Measurements from ENCODE around the gene NADSYN1. TPM values are rescaled to one million over a fixed set of nuclear protein-coding genes. Genes with fewer than 3 reads are reported as not detected.

Gene NADSYN1
- total and polyA plus RNA-seq, 2 of the 13 experiments (the other 11 are each of a cell fraction or from before 2014, with no cell fraction given), result 35.7 to 51.5 TPM

GRCh38 chr11:71453037-71453917, at the start of gene NADSYN1 (continued):
- TF ChIP-seq SNRNP70 (IDR thresholded peaks at IDR 0.05; ENCODE audit: low read depth, low read length), result no peak
- no peak; the same call in 1 of the 2 replicates for TF ChIP-seq ZBTB38 (CRISPR knock-in tag; IDR thresholded peaks at IDR 0.05)
- TF ChIP-seq SMAD3 (CRISPR knock-in tag; IDR thresholded peaks at IDR 0.05), result no peak
- no peak for TF ChIP-seq NR2F2 (IDR thresholded peaks at IDR 0.05; ENCODE audit: borderline replicate concordance, low read depth)
- TF ChIP-seq CENPBD1 (CRISPR knock-in tag; IDR thresholded peaks at IDR 0.05; ENCODE audit: borderline replicate concordance, low read depth), result no peak
- no peak for TF ChIP-seq ZSCAN30 (CRISPR knock-in tag; IDR thresholded peaks at IDR 0.05)
- TF ChIP-seq ZNF326 (CRISPR knock-in tag; IDR thresholded peaks at IDR 0.05; ENCODE audit: borderline replicate concordance), result no peak
- TF ChIP-seq ZNF75D (CRISPR knock-in tag; IDR thresholded peaks at IDR 0.05; ENCODE audit: borderline replicate concordance), result no peak
- peak; percentile 50; the same call in 1 of the 2 replicates for TF ChIP-seq DRAP1 (CRISPR knock-in tag; IDR thresholded peaks at IDR 0.05)
- TF ChIP-seq ZNF546 (CRISPR knock-in tag; conservative IDR thresholded peaks at IDR 0.05), result no peak
- no peak for TF ChIP-seq TFDP1 (CRISPR knock-in tag; IDR thresholded peaks at IDR 0.05; ENCODE audit: borderline replicate concordance)
- peak; percentile 81 for TF ChIP-seq RBFOX2 (IDR thresholded peaks at IDR 0.05; ENCODE audit: low read depth, low read length)
- no peak for TF ChIP-seq SNAPC5 (CRISPR knock-in tag; IDR thresholded peaks at IDR 0.05; ENCODE audit: borderline replicate concordance)
- peak; percentile 61; the same call in 1 of the 2 replicates for TF ChIP-seq ZFP91 (CRISPR knock-in tag; IDR thresholded peaks at IDR 0.05; ENCODE audit: borderline replicate concordance)
- TF ChIP-seq ZNF549 (CRISPR knock-in tag; IDR thresholded peaks at IDR 0.05), result no peak
- no peak for TF ChIP-seq BRD4 (CRISPR knock-in tag; IDR thresholded peaks at IDR 0.05)
- TF ChIP-seq ZFYVE20 (CRISPR knock-in tag; IDR thresholded peaks at IDR 0.05; ENCODE audit: borderline replicate concordance, low read depth), result 0 out of 2 replicates have a peak, but pooled peaks have one; percentile 74
- peak; percentile 28; the same call in 1 of the 2 replicates for TF ChIP-seq ETV5 (CRISPR knock-in tag; IDR thresholded peaks at IDR 0.05; ENCODE audit: borderline replicate concordance)
- no peak for TF ChIP-seq ATF6 (CRISPR knock-in tag; conservative IDR thresholded peaks at IDR 0.05)
- TF ChIP-seq ZNF563 (CRISPR knock-in tag; IDR thresholded peaks at IDR 0.05), result no peak
- TF ChIP-seq ZNF580 (CRISPR knock-in tag; IDR thresholded peaks at IDR 0.05; ENCODE audit: borderline replicate concordance, low read depth), result no peak
- TF ChIP-seq PCBP1 (IDR thresholded peaks at IDR 0.05; ENCODE audit: borderline replicate concordance, low read depth, low read length), result no peak
- TF ChIP-seq ZNF121 (CRISPR knock-in tag; IDR thresholded peaks at IDR 0.05), result no peak
